HUDEP-2 (cell line): ENCODE data around the gene LAX1.

Experiments
- DNase-seq, 76 experiments: peaks; one replicate each; lab custom pipeline; 2025; ENCODE audit not compliant: unreplicated experiment in 76 of 76; lab: John Stamatoyannopoulos, UW

The LAX1 gene

GRCh38 chr1:203799157-203799556 lies 34.2 kb downstream of the LAX1 start:
- DNase-seq: no peak

GRCh38 chr1:203799971-203800370 lies 35.0 kb downstream of the LAX1 start:
- peak in 42 of 76 experiments; percentile 3 to 66 (median 22) for DNase-seq

GRCh38 chr1:203805689-203806088 lies 40.7 kb downstream of the LAX1 start:
- no peak for DNase-seq

- DNase-seq: no peak
Measured at GRCh38 chr1:203807196-203807595, 42.2 kb downstream of the LAX1 start.

GRCh38 chr1:203813581-203814341 lies 48.8 kb downstream of the LAX1 start:
- DNase-seq: no peak

GRCh38 chr1:203818399-203818798 lies 53.4 kb downstream of the LAX1 start:
- no peak for DNase-seq

- no peak for DNase-seq
Measured at GRCh38 chr1:203823306-203823705, 58.3 kb downstream of the LAX1 start.
